PC-9 (cell line): ENCODE measurements around the gene WRAP73. TPM values are rescaled to one million over a fixed set of nuclear protein-coding genes. Genes with fewer than 3 reads are reported as not detected.

Source experiments
- BruUV-seq: library from RNA; stranded (reverse); fragments of 400-500 nt; replicated peaks from 2 replicates; lab custom pipeline; 2021; lab: Mats Ljungman, UMichigan
- CTCF ChIA-PET: fragments of 300-600 bp; sonication (Branson Sonifier 250); formaldehyde crosslinking; loops from one replicate; lab custom pipeline; 2022; ENCODE audit warnings: antibody characterized with exemption; lab: Charles Lee
- POLR2A ChIA-PET: fragments of 300-600 bp; sonication (Branson Sonifier 250); formaldehyde crosslinking; loops from one replicate; lab custom pipeline; 2022; ENCODE audit warnings: antibody characterized with exemption; ENCODE audit not compliant: unreplicated experiment; lab: Charles Lee
- DNase-seq, 2 experiments: peaks; one replicate each; pipeline versions ENCODE4 v3.0.0 to v3.0.0-alpha.2; 2015 to 2022; ENCODE audit warnings: mixed read lengths in 1 of 2
- H2AFZ ChIP-seq: fragments of 200-600 bp; sonication (generic); 2 replicates; pipeline ENCODE4 v1.8.1; 2017; ENCODE audit warnings: antibody characterized with exemption
- H3F3A ChIP-seq: fragments of 200-600 bp; sonication (generic); 2 replicates; pipeline ENCODE4 v1.8.1; 2017; ENCODE audit warnings: antibody characterized with exemption, mild to moderate bottlenecking, low read depth; ENCODE audit not compliant: insufficient read depth
- H3K27ac ChIP-seq: fragments of 200-600 bp; sonication (generic); 2 replicates; pipeline ENCODE4 v1.6.1; 2016; ENCODE audit warnings: mixed run types
- H3K27me3 ChIP-seq: fragments of 200-600 bp; sonication (generic); 2 replicates; pipeline ENCODE4 v1.6.1; 2016; ENCODE audit warnings: low read depth, mixed run types; ENCODE audit not compliant: insufficient read depth
- H3K36me3 ChIP-seq: fragments of 200-600 bp; sonication (generic); 2 replicates; pipeline ENCODE4 v1.6.1; 2016; ENCODE audit warnings: low read depth, mixed run types
- H3K4me1 ChIP-seq: fragments of 200-600 bp; sonication (generic); replicated peaks from 2 replicates; pipeline ENCODE4 v1.6.1; 2016; ENCODE audit warnings: mixed run types; ENCODE audit not compliant: insufficient read depth
- H3K4me2 ChIP-seq: fragments of 200-600 bp; sonication (generic); 2 replicates; pipeline ENCODE4 v1.6.1; 2017; ENCODE audit warnings: mixed run types
- H3K4me3 ChIP-seq: fragments of 200-600 bp; sonication (generic); 2 replicates; pipeline ENCODE4 v1.6.1; 2016; ENCODE audit warnings: mixed run types
- H3K79me2 ChIP-seq: fragments of 200-600 bp; sonication (generic); 2 replicates; pipeline ENCODE4 v1.6.1; 2017; ENCODE audit warnings: low read depth, mixed run types
- H3K9me2 ChIP-seq: fragments of 200-600 bp; sonication (generic); 2 replicates; pipeline ENCODE4 v1.8.1; 2017; ENCODE audit warnings: mild to moderate bottlenecking; ENCODE audit not compliant: insufficient read depth
- H3K9me3 ChIP-seq: fragments of 200-600 bp; sonication (generic); 2 replicates; pipeline ENCODE4 v1.8.1; 2016; ENCODE audit warnings: low read depth; ENCODE audit not compliant: insufficient read depth
- H4K20me1 ChIP-seq: fragments of 200-600 bp; sonication (generic); 2 replicates; pipeline ENCODE4 v1.8.1; 2017; ENCODE audit not compliant: insufficient read depth
- EZH2 ChIP-seq: fragments of 200-600 bp; sonication (generic); IDR thresholded peaks from 2 replicates; pipeline ENCODE4 v1.8.0; 2017; ENCODE audit warnings: antibody characterized with exemption, low read depth
- intact Hi-C: fragments of 100-400 bp; cut with micrococcal nuclease; formaldehyde crosslinking; loops from one replicate; pipeline ENCODE4 v1.10.0; 2022; ENCODE audit not compliant: unreplicated experiment
- total RNA-seq: library from RNA; stranded (reverse); gene quantifications from 2 replicates; pipeline ENCODE4 v1.2.3, GENCODE V29; 2021
- TF ChIP-seq, protein P1 (sequence below): fragments of 200-600 bp; sonication (generic); conservative IDR thresholded peaks from 2 replicates; pipeline ENCODE4 v1.6.1; 2017; ENCODE audit warnings: mixed run types, antibody characterized with exemption, mild to moderate bottlenecking, moderate library complexity

WRAP73 gene
- total RNA-seq, 1 experiment from 2014 or later = 25.5 TPM

- no peaks in the 10 kb centered on the region; the same call in 1 of the 2 replicates for H4K20me1 ChIP-seq
- H3K4me1 ChIP-seq = peaks cover 24% of the 10 kb centered on the region
- DNase-seq = peak in 1 of 2 experiments; percentile 3
- TF ChIP-seq, protein P1, sequence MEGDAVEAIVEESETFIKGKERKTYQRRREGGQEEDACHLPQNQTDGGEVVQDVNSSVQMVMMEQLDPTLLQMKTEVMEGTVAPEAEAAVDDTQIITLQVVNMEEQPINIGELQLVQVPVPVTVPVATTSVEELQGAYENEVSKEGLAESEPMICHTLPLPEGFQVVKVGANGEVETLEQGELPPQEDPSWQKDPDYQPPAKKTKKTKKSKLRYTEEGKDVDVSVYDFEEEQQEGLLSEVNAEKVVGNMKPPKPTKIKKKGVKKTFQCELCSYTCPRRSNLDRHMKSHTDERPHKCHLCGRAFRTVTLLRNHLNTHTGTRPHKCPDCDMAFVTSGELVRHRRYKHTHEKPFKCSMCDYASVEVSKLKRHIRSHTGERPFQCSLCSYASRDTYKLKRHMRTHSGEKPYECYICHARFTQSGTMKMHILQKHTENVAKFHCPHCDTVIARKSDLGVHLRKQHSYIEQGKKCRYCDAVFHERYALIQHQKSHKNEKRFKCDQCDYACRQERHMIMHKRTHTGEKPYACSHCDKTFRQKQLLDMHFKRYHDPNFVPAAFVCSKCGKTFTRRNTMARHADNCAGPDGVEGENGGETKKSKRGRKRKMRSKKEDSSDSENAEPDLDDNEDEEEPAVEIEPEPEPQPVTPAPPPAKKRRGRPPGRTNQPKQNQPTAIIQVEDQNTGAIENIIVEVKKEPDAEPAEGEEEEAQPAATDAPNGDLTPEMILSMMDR = no peak
- no peak for TF ChIP-seq EZH2
- no peaks in the 10 kb centered on the region for H3K36me3 ChIP-seq
- H3K4me2 ChIP-seq = no peak overlapping the region
- no peaks in the 10 kb centered on the region for H3K79me2 ChIP-seq
- ChIA-PET CTCF (no interaction called here), POLR2A (no interaction called here)
- H3F3A ChIP-seq = peaks cover 8% of the 10 kb centered on the region; the same call in 1 of the 2 replicates
- H3K9me3 ChIP-seq = no peaks in the 10 kb centered on the region
- H3K27me3 ChIP-seq = peaks cover 10% of the 10 kb centered on the region; the same call in 1 of the 2 replicates
- intact Hi-C loops = no loop called here
- no peak overlapping the region for H3K4me3 ChIP-seq
- H3K27ac ChIP-seq = no peak overlapping the region
- H2AFZ ChIP-seq = no peak overlapping the region
- H3K9me2 ChIP-seq = no peaks in the 10 kb centered on the region
- no TSS peak for BruUV-seq
Observed at GRCh38 chr1:3670823-3671265, 20.9 kb upstream of the WRAP73 start.

- TF ChIP-seq, protein P1 = no peak
- TF ChIP-seq EZH2 = no peak
- no peak overlapping the region for H3K4me2 ChIP-seq
- no peaks in the 10 kb centered on the region for H3K9me3 ChIP-seq
- DNase-seq = peak in 1 of 2 experiments; percentile 21
- no peaks in the 10 kb centered on the region; the same call in 1 of the 2 replicates for H4K20me1 ChIP-seq
- ChIA-PET CTCF (no interaction called here), POLR2A (no interaction called here)
- no peak overlapping the region for H3K27ac ChIP-seq
- no peaks in the 10 kb centered on the region for H3K9me2 ChIP-seq
- no peaks in the 10 kb centered on the region for H3K36me3 ChIP-seq
- H2AFZ ChIP-seq = no peak overlapping the region
- H3K4me1 ChIP-seq = peaks cover 24% of the 10 kb centered on the region
- H3K79me2 ChIP-seq = no peaks in the 10 kb centered on the region
- peaks cover 8% of the 10 kb centered on the region; the same call in 1 of the 2 replicates for H3F3A ChIP-seq
- intact Hi-C loops = no loop called here
- H3K4me3 ChIP-seq = no peak overlapping the region
- BruUV-seq = no TSS peak
- peaks cover 11% of the 10 kb centered on the region; the same call in 1 of the 2 replicates for H3K27me3 ChIP-seq
Observed at GRCh38 chr1:3669971-3670431, 20.1 kb upstream of the WRAP73 start.

DNA sequence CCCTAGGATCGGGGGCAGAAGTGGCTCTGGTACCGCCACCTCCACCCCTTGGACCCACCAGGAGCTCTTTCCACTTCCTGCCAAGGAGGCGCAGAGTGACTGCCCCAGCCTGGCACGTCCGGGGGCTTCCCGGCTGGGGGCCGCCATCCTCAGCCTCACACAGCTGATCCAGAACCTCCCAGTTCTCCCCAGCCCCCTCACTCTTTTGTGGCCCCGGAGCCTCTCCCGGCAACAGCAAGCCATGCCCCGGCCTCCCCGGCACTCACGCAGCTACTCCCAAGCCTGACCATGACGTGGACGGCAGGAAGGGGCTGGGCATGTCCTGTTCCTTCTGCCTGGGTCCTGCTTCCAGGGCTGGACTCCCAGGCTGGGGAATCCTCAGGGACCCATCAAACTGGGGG lies 19.5 kb upstream of the WRAP73 start:
- ChIA-PET CTCF (no interaction called here), POLR2A (interaction anchor here (0.6 kb wide), 1 partner anchor 143 kb away, joined by 6 read pairs; no protein-coding TSS in a partner anchor)
- peaks cover 8% of the 10 kb centered on the region; the same call in 1 of the 2 replicates for H3F3A ChIP-seq
- H3K4me1 ChIP-seq = peaks cover 22% of the 10 kb centered on the region
- no peaks in the 10 kb centered on the region; the same call in 1 of the 2 replicates for H4K20me1 ChIP-seq
- no peaks in the 10 kb centered on the region for H3K36me3 ChIP-seq
- H3K27me3 ChIP-seq = peaks cover 17% of the 10 kb centered on the region; the same call in 1 of the 2 replicates
- H3K79me2 ChIP-seq = no peaks in the 10 kb centered on the region
- H3K4me2 ChIP-seq = no peak overlapping the region
- H3K27ac ChIP-seq = no peak overlapping the region
- peak in 1 of 2 experiments; percentile 32 for DNase-seq
- TF ChIP-seq, protein P1 = no peak
- no peak for TF ChIP-seq EZH2
- H2AFZ ChIP-seq = no peak overlapping the region
- no peak overlapping the region for H3K4me3 ChIP-seq
- intact Hi-C loops = no loop called here
- no peaks in the 10 kb centered on the region for H3K9me2 ChIP-seq
- BruUV-seq = no TSS peak
- H3K9me3 ChIP-seq = no peaks in the 10 kb centered on the region
